ENCODE measurements around the gene EFTUD2. TPM values are rescaled to one million over a fixed set of nuclear protein-coding genes. Genes with fewer than 3 reads are reported as not detected.
"Not testable (repeated sequence)": the region's sequence is repeated elsewhere in the genome, so short reads cannot be mapped to it uniquely, and the experiment has no call there.

Gene EFTUD2
- total RNA-seq, 1 donor from 2014 or later = 98.4 TPM

- H3K27me3 ChIP-seq (ENCODE audit: control insufficient read depth, insufficient read depth, low read length) = no peaks in the 10 kb centered on the region
- no peak for DNase-seq (ENCODE audit: low read depth)
- H3K4me3 ChIP-seq (ENCODE audit: low read depth, low read length) = peak within 1 kb of the TSS; percentile 63
- TF ChIP-seq CTCF (IDR thresholded peaks at IDR 0.05; ENCODE audit: insufficient read depth, low read length, poor library complexity, severe bottlenecking) = no peak
- H3K36me3 ChIP-seq (ENCODE audit: control insufficient read depth, insufficient read depth, low read length) = no peaks in the 10 kb centered on the region
Measured at GRCh38 chr17:44829523-44830358, 69.5 kb downstream of the EFTUD2 start, which contains the start of gene GJC1. Gene GJC1, minus strand, starts transcription at chr17:44830287. Its CDS starts 24,470 bp downstream, at chr17:44805817.

GRCh38 chr17:44828919-44829522, 70.2 kb downstream of the EFTUD2 start:
- no peak for TF ChIP-seq CTCF (IDR thresholded peaks at IDR 0.05; ENCODE audit: insufficient read depth, low read length, poor library complexity, severe bottlenecking)

GRCh38 chr17:44827863-44828262, 71.4 kb downstream of the EFTUD2 start:
- peak overlapping the region; percentile 63 for H3K4me3 ChIP-seq (ENCODE audit: low read depth, low read length)
- H3K27me3 ChIP-seq (ENCODE audit: control insufficient read depth, insufficient read depth, low read length) = no peaks in the 10 kb centered on the region
- H3K36me3 ChIP-seq (ENCODE audit: control insufficient read depth, insufficient read depth, low read length) = no peaks in the 10 kb centered on the region
- no peak for TF ChIP-seq CTCF (IDR thresholded peaks at IDR 0.05; ENCODE audit: insufficient read depth, low read length, poor library complexity, severe bottlenecking)
- no peak for DNase-seq (ENCODE audit: low read depth)

More at GRCh38 chr17:44828919-44829522, 70.2 kb downstream of the EFTUD2 start:
- no peaks in the 10 kb centered on the region for H3K36me3 ChIP-seq (ENCODE audit: control insufficient read depth, insufficient read depth, low read length)
- DNase-seq (ENCODE audit: low read depth) = no peak
- H3K27me3 ChIP-seq (ENCODE audit: control insufficient read depth, insufficient read depth, low read length) = no peaks in the 10 kb centered on the region
- H3K4me3 ChIP-seq (ENCODE audit: low read depth, low read length) = peak overlapping the region; percentile 63

GRCh38 chr17:44826123-44826790, 73.0 kb downstream of the EFTUD2 start:
- no peak for DNase-seq (ENCODE audit: low read depth)
- TF ChIP-seq CTCF (IDR thresholded peaks at IDR 0.05; ENCODE audit: insufficient read depth, low read length, poor library complexity, severe bottlenecking) = no peak
- H3K36me3 ChIP-seq (ENCODE audit: control insufficient read depth, insufficient read depth, low read length) = no peaks in the 10 kb centered on the region
- H3K4me3 ChIP-seq (ENCODE audit: low read depth, low read length) = no peak overlapping the region
- no peaks in the 10 kb centered on the region for H3K27me3 ChIP-seq (ENCODE audit: control insufficient read depth, insufficient read depth, low read length)

GRCh38 chr17:44825236-44825635, 74.0 kb downstream of the EFTUD2 start:
- DNase-seq (ENCODE audit: low read depth); H3K4me3 ChIP-seq (ENCODE audit: low read depth, low read length); H3K36me3 ChIP-seq (ENCODE audit: control insufficient read depth, insufficient read depth, low read length); H3K27me3 ChIP-seq (ENCODE audit: control insufficient read depth, insufficient read depth, low read length): not testable (repeated sequence)

- DNase-seq (ENCODE audit: low read depth) = peak; percentile 84
- H3K4me3 ChIP-seq (ENCODE audit: low read depth, low read length) = no peak overlapping the region
- TF ChIP-seq CTCF (IDR thresholded peaks at IDR 0.05; ENCODE audit: insufficient read depth, low read length, poor library complexity, severe bottlenecking) = no peak
- no peaks in the 10 kb centered on the region for H3K36me3 ChIP-seq (ENCODE audit: control insufficient read depth, insufficient read depth, low read length)
- no peaks in the 10 kb centered on the region for H3K27me3 ChIP-seq (ENCODE audit: control insufficient read depth, insufficient read depth, low read length)
Measured at GRCh38 chr17:44820631-44821212, 78.5 kb downstream of the EFTUD2 start.

GRCh38 chr17:44818508-44818907, 80.7 kb downstream of the EFTUD2 start:
- DNase-seq (ENCODE audit: low read depth); H3K4me3 ChIP-seq (ENCODE audit: low read depth, low read length); H3K36me3 ChIP-seq (ENCODE audit: control insufficient read depth, insufficient read depth, low read length); H3K27me3 ChIP-seq (ENCODE audit: control insufficient read depth, insufficient read depth, low read length): not testable (repeated sequence)

All from kidney epithelial cell (primary cell).